ENCODE results near the gene INTS11. TPM values are rescaled to one million over a fixed set of nuclear protein-coding genes. Genes with fewer than 3 reads are reported as not detected.

The INTS11 gene
- polyA plus RNA-seq, 1 donor (not counting 4 experiments of a cell fraction or from before 2014, with no cell fraction given) = 70.4 TPM

GRCh38 chr1:1299686-1300351 lies 24.6 kb downstream of the INTS11 start:
- Histone ChIP-seq H3K9me3 (ENCODE audit: control insufficient read depth, low read depth, low read length) (no peaks in the 10 kb centered on the region), H3K27me3 (ENCODE audit: control insufficient read depth, extremely low read depth, insufficient read depth, low read length) (no peaks in the 10 kb centered on the region), H3K4me3 (ENCODE audit: control insufficient read depth in 2 of 3, extremely low read depth in 1 of 3, insufficient read depth in 2 of 3, low read depth in 1 of 3, low read length in 3 of 3) (no peak overlapping the region), H3K4me2 (ENCODE audit: control insufficient read depth, extremely low read depth, insufficient read depth, low read depth, low read length) (no peak overlapping the region), H4K20me1 (ENCODE audit: control insufficient read depth, extremely low read depth, insufficient read depth, low read length) (no peaks in the 10 kb centered on the region), H3K9ac (ENCODE audit: control insufficient read depth, extremely low read depth, insufficient read depth, low read length) (no peak overlapping the region), H2AFZ (ENCODE audit: control insufficient read depth, low read length) (no peak overlapping the region), H3K27ac (ENCODE audit: control insufficient read depth, insufficient read depth, low read length) (no peak overlapping the region), H3K9me1 (ENCODE audit: control insufficient read depth, extremely low read depth, insufficient read depth, low read length) (no peaks in the 10 kb centered on the region), H3K4me1 (ENCODE audit: control insufficient read depth, extremely low read depth, insufficient read depth, low read length) (peaks cover 22% of the 10 kb centered on the region), H3K79me2 (ENCODE audit: control insufficient read depth, insufficient read depth, low read length) (peaks cover 3% of the 10 kb centered on the region), H3K36me3 (ENCODE audit: control insufficient read depth in 2 of 2, extremely low read depth in 1 of 2, insufficient read depth in 2 of 2, low read length in 2 of 2) (peaks cover 0 to 1% of the 10 kb centered on the region in 2 experiments)
- DNase-seq (ENCODE audit: low read depth, low spot score) = no peak
- dilution Hi-C loops (cut with MboI; ENCODE audit: extremely low pct_ligation_motif_present, low sequenced_read_pairs) = no loop called here
- FAIRE-seq = no peak
- TF ChIP-seq CTCF (optimal IDR thresholded peaks at IDR 0.05 in 1 of 3, IDR thresholded peaks at IDR 0.05 in 1 of 3, conservative IDR thresholded peaks at IDR 0.05 in 1 of 3; ENCODE audit: extremely low read depth in 1 of 3, insufficient read depth in 2 of 3, low read length in 3 of 3) = peak in 2 of 3 experiments; percentile 44 to 51
- TF ChIP-seq EZH2 (IDR thresholded peaks at IDR 0.05; ENCODE audit: low read length) = no peak

GRCh38 chr1:1298861-1299685 lies 25.4 kb downstream of the INTS11 start:
- no peak overlapping the region for H2AFZ ChIP-seq (ENCODE audit: control insufficient read depth, low read length)
- no peak overlapping the region for H3K9ac ChIP-seq (ENCODE audit: control insufficient read depth, extremely low read depth, insufficient read depth, low read length)
- no peak for DNase-seq (ENCODE audit: low read depth, low spot score)
- H3K36me3 ChIP-seq (ENCODE audit: control insufficient read depth in 2 of 2, extremely low read depth in 1 of 2, insufficient read depth in 2 of 2, low read length in 2 of 2) = peaks cover 0 to 1% of the 10 kb centered on the region in 2 experiments
- H4K20me1 ChIP-seq (ENCODE audit: control insufficient read depth, extremely low read depth, insufficient read depth, low read length) = no peaks in the 10 kb centered on the region
- no peak overlapping the region for H3K4me3 ChIP-seq (ENCODE audit: control insufficient read depth in 2 of 3, extremely low read depth in 1 of 3, insufficient read depth in 2 of 3, low read depth in 1 of 3, low read length in 3 of 3)
- no peak for FAIRE-seq
- no peak overlapping the region for H3K27ac ChIP-seq (ENCODE audit: control insufficient read depth, insufficient read depth, low read length)
- no peaks in the 10 kb centered on the region for H3K9me1 ChIP-seq (ENCODE audit: control insufficient read depth, extremely low read depth, insufficient read depth, low read length)
- H3K27me3 ChIP-seq (ENCODE audit: control insufficient read depth, extremely low read depth, insufficient read depth, low read length) = no peaks in the 10 kb centered on the region
- no peak overlapping the region for H3K4me2 ChIP-seq (ENCODE audit: control insufficient read depth, extremely low read depth, insufficient read depth, low read depth, low read length)
- H3K4me1 ChIP-seq (ENCODE audit: control insufficient read depth, extremely low read depth, insufficient read depth, low read length) = peaks cover 14% of the 10 kb centered on the region
- no peaks in the 10 kb centered on the region for H3K79me2 ChIP-seq (ENCODE audit: control insufficient read depth, insufficient read depth, low read length)
- dilution Hi-C loops (cut with MboI; ENCODE audit: extremely low pct_ligation_motif_present, low sequenced_read_pairs) = no loop called here
- TF ChIP-seq EZH2 (IDR thresholded peaks at IDR 0.05; ENCODE audit: low read length) (no peak), CTCF (optimal IDR thresholded peaks at IDR 0.05 in 1 of 3, IDR thresholded peaks at IDR 0.05 in 1 of 3, conservative IDR thresholded peaks at IDR 0.05 in 1 of 3; ENCODE audit: extremely low read depth in 1 of 3, insufficient read depth in 2 of 3, low read length in 3 of 3) (no peak)
- H3K9me3 ChIP-seq (ENCODE audit: control insufficient read depth, low read depth, low read length) = no peaks in the 10 kb centered on the region
